ENCODE measurements around the gene ASXL2.

The ASXL2 gene

GRCh38 chr2:25891672-25892071 is 13.4 kb upstream of the ASXL2 start:
- Histone ChIP-seq H3K36me3 (replicated peaks; ENCODE audit: insufficient read depth, low read length) (no peaks in the 10 kb centered on the region), H3F3A (ENCODE audit: insufficient read depth, low read length) (no peaks in the 10 kb centered on the region), H3K9me3 (replicated peaks; ENCODE audit: insufficient read depth, low read length) (no peaks in the 10 kb centered on the region), H3K27me3 (replicated peaks; ENCODE audit: insufficient read depth, low read length) (no peaks in the 10 kb centered on the region), H3K9ac (ENCODE audit: low read length) (no peak overlapping the region), H3K4me2 (ENCODE audit: low read depth, low read length) (no peak overlapping the region), H3K79me2 (ENCODE audit: low read length) (no peaks in the 10 kb centered on the region), H3K4me3 (ENCODE audit: low read length) (no peak overlapping the region), H3K9me2 (replicated peaks; ENCODE audit: insufficient read depth, low read length) (no peaks in the 10 kb centered on the region), H4K20me1 (ENCODE audit: insufficient read depth, low read length) (no peaks in the 10 kb centered on the region), H3K27ac (ENCODE audit: low read length) (no peak overlapping the region), H2AFZ (ENCODE audit: low read length) (no peak overlapping the region), H3K4me1 (ENCODE audit: low read length) (no peaks in the 10 kb centered on the region)
- TF ChIP-seq CTCF (IDR thresholded peaks at IDR 0.05; ENCODE audit: low read length) (no peak), EZH2phosphoT487 (IDR thresholded peaks at IDR 0.05; ENCODE audit: low read length) (no peak), EZH2 (optimal IDR thresholded peaks at IDR 0.05; ENCODE audit: low read depth, low read length) (no peak)
- no peak for DNase-seq

GRCh38 chr2:25887624-25888242 is 9.4 kb upstream of the ASXL2 start:
- Histone ChIP-seq H3K36me3 (replicated peaks; ENCODE audit: insufficient read depth, low read length) (no peaks in the 10 kb centered on the region), H3K79me2 (ENCODE audit: low read length) (no peaks in the 10 kb centered on the region), H3K4me2 (ENCODE audit: low read depth, low read length) (no peak overlapping the region), H3K9me2 (replicated peaks; ENCODE audit: insufficient read depth, low read length) (no peaks in the 10 kb centered on the region), H3K9ac (ENCODE audit: low read length) (no peak overlapping the region), H3F3A (ENCODE audit: insufficient read depth, low read length) (no peaks in the 10 kb centered on the region), H3K4me3 (ENCODE audit: low read length) (no peak overlapping the region), H2AFZ (ENCODE audit: low read length) (no peak overlapping the region), H4K20me1 (ENCODE audit: insufficient read depth, low read length) (no peaks in the 10 kb centered on the region), H3K27me3 (replicated peaks; ENCODE audit: insufficient read depth, low read length) (no peaks in the 10 kb centered on the region), H3K9me3 (replicated peaks; ENCODE audit: insufficient read depth, low read length) (no peaks in the 10 kb centered on the region), H3K27ac (ENCODE audit: low read length) (no peak overlapping the region), H3K4me1 (ENCODE audit: low read length) (no peaks in the 10 kb centered on the region)
- DNase-seq: no peak
- TF ChIP-seq EZH2 (optimal IDR thresholded peaks at IDR 0.05; ENCODE audit: low read depth, low read length) (no peak), CTCF (IDR thresholded peaks at IDR 0.05; ENCODE audit: low read length) (no peak), EZH2phosphoT487 (IDR thresholded peaks at IDR 0.05; ENCODE audit: low read length) (no peak)

- H3K9me2 ChIP-seq (replicated peaks; ENCODE audit: insufficient read depth, low read length): no peaks in the 10 kb centered on the region
- no peaks in the 10 kb centered on the region for H3K36me3 ChIP-seq (replicated peaks; ENCODE audit: insufficient read depth, low read length)
- H3K4me1 ChIP-seq (ENCODE audit: low read length): no peaks in the 10 kb centered on the region
- no peak overlapping the region for H3K4me3 ChIP-seq (ENCODE audit: low read length)
- no peak for DNase-seq
- no peak overlapping the region for H2AFZ ChIP-seq (ENCODE audit: low read length)
- H3K9me3 ChIP-seq (replicated peaks; ENCODE audit: insufficient read depth, low read length): no peaks in the 10 kb centered on the region
- TF ChIP-seq EZH2phosphoT487 (IDR thresholded peaks at IDR 0.05; ENCODE audit: low read length) (no peak), CTCF (IDR thresholded peaks at IDR 0.05; ENCODE audit: low read length) (no peak), EZH2 (optimal IDR thresholded peaks at IDR 0.05; ENCODE audit: low read depth, low read length) (no peak)
- no peak overlapping the region for H3K9ac ChIP-seq (ENCODE audit: low read length)
- H4K20me1 ChIP-seq (ENCODE audit: insufficient read depth, low read length): no peaks in the 10 kb centered on the region
- no peaks in the 10 kb centered on the region for H3K79me2 ChIP-seq (ENCODE audit: low read length)
- H3K27ac ChIP-seq (ENCODE audit: low read length): no peak overlapping the region
- H3F3A ChIP-seq (ENCODE audit: insufficient read depth, low read length): no peaks in the 10 kb centered on the region
- no peaks in the 10 kb centered on the region for H3K27me3 ChIP-seq (replicated peaks; ENCODE audit: insufficient read depth, low read length)
- H3K4me2 ChIP-seq (ENCODE audit: low read depth, low read length): no peak overlapping the region
Observed at GRCh38 chr2:25885933-25886332, 7.6 kb upstream of the ASXL2 start.
